ENCODE measurements around the gene DR1. TPM values are rescaled to one million over a fixed set of nuclear protein-coding genes. Genes with fewer than 3 reads are reported as not detected.
A peak's percentile ranks its signal among the peaks of the same experiment; 100 is the strongest.

The DR1 gene
- total RNA-seq, 1 donor from 2014 or later, result 76.9 TPM

DNA sequence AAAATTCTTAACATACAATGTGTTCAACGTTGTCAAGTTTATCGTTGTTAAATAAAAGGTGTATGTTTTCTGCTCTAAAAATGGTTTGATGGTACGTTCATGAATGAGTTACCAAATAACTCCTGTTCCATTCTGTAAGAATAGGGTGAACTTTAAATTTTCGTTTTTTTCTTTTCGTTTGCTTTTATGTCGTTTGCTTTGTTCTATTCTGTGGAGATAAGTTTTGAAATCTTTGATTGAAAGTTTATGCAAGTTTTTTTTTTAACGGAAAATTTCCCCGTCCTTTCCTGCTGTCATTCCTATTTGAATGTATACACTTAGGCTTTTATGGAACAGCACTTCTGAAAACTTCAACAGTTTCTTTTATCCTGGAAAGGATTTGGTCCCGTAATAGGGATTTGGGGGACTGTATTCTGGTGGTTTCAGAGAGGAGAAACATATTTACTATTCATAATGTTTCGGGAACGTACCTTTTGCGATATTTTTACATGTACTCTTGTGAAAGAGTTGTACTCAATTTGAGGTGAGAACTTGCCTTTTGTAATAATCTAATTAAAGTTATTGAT, 1.7 kb downstream of the DR1 start:
- Histone ChIP-seq H3K4me1 (ENCODE audit: insufficient read depth, low read length) (peaks cover 3% of the 10 kb centered on the region), H3K79me2 (ENCODE audit: insufficient read depth, low read length) (peaks cover 76% of the 10 kb centered on the region), H3K4me2 (ENCODE audit: low read length) (peak overlapping the region; percentile 92), H3K27ac (ENCODE audit: low read depth, low read length) (peak overlapping the region; percentile 95), H3K36me3 (ENCODE audit: insufficient read depth, low read length) (no peaks in the 10 kb centered on the region), H3K9ac (ENCODE audit: low read length) (peak overlapping the region; percentile 98), H3K9me3 (ENCODE audit: insufficient read depth, low read depth, low read length) (no peaks in the 10 kb centered on the region), H3K27me3 (ENCODE audit: insufficient read depth, low read length) (no peaks in the 10 kb centered on the region), H2AFZ (ENCODE audit: low read depth, low read length) (no peak overlapping the region), H3K4me3 (ENCODE audit: insufficient read depth, low read depth, low read length) (peak overlapping the region; percentile 95), H4K20me1 (ENCODE audit: insufficient read depth, low read length) (peaks cover 52% of the 10 kb centered on the region)
- no peak for DNase-seq (ENCODE audit: low read depth)
- no peak for FAIRE-seq
- H3K4me3 Mint-ChIP-seq (ENCODE audit: unreplicated experiment), result peak overlapping the region; percentile 91
- H3K9me3 Mint-ChIP-seq (ENCODE audit: unreplicated experiment), result no peaks in the 10 kb centered on the region
- peaks cover 2% of the 10 kb centered on the region for H3K36me3 Mint-ChIP-seq (ENCODE audit: low read depth, unreplicated experiment)
- peak overlapping the region; percentile 95 for H3K27ac Mint-ChIP-seq (ENCODE audit: unreplicated experiment)
- H3K4me1 Mint-ChIP-seq (ENCODE audit: low read depth, unreplicated experiment), result peaks cover 13% of the 10 kb centered on the region
- no peaks in the 10 kb centered on the region for H3K27me3 Mint-ChIP-seq (ENCODE audit: low read depth, unreplicated experiment)
- TF ChIP-seq CTCF (IDR thresholded peaks at IDR 0.05; ENCODE audit: insufficient read depth, low read depth, low read length) (no peak), EZH2 (IDR thresholded peaks at IDR 0.05; ENCODE audit: insufficient read depth, low read length) (no peak)

GRCh38 chr1:93348104-93348728, 2.5 kb downstream of the DR1 start:
- peak overlapping the region; percentile 91 for H3K4me3 Mint-ChIP-seq (ENCODE audit: unreplicated experiment)
- H3K36me3 Mint-ChIP-seq (ENCODE audit: low read depth, unreplicated experiment), result peaks cover 2% of the 10 kb centered on the region
- Histone ChIP-seq H3K4me3 (ENCODE audit: insufficient read depth, low read depth, low read length) (peak overlapping the region; percentile 95), H3K79me2 (ENCODE audit: insufficient read depth, low read length) (peaks cover 84% of the 10 kb centered on the region), H3K36me3 (ENCODE audit: insufficient read depth, low read length) (no peaks in the 10 kb centered on the region), H3K27me3 (ENCODE audit: insufficient read depth, low read length) (no peaks in the 10 kb centered on the region), H2AFZ (ENCODE audit: low read depth, low read length) (no peak overlapping the region), H3K9me3 (ENCODE audit: insufficient read depth, low read depth, low read length) (no peaks in the 10 kb centered on the region), H3K4me1 (ENCODE audit: insufficient read depth, low read length) (peaks cover 3% of the 10 kb centered on the region), H3K9ac (ENCODE audit: low read length) (peak overlapping the region; percentile 98), H3K27ac (ENCODE audit: low read depth, low read length) (peak overlapping the region; percentile 1), H3K4me2 (ENCODE audit: low read length) (peak overlapping the region; percentile 92), H4K20me1 (ENCODE audit: insufficient read depth, low read length) (peaks cover 59% of the 10 kb centered on the region)
- TF ChIP-seq EZH2 (IDR thresholded peaks at IDR 0.05; ENCODE audit: insufficient read depth, low read length) (no peak), CTCF (IDR thresholded peaks at IDR 0.05; ENCODE audit: insufficient read depth, low read depth, low read length) (no peak)
- peaks cover 18% of the 10 kb centered on the region for H3K4me1 Mint-ChIP-seq (ENCODE audit: low read depth, unreplicated experiment)
- no peak for DNase-seq (ENCODE audit: low read depth)
- no peaks in the 10 kb centered on the region for H3K9me3 Mint-ChIP-seq (ENCODE audit: unreplicated experiment)
- H3K27ac Mint-ChIP-seq (ENCODE audit: unreplicated experiment), result no peak overlapping the region
- H3K27me3 Mint-ChIP-seq (ENCODE audit: low read depth, unreplicated experiment), result no peaks in the 10 kb centered on the region
- FAIRE-seq, result no peak
